HUES6 (cell line): ENCODE data around the gene SNX8.

Experiments used
- H3K27ac ChIP-seq: 2 replicates; pipeline ENCODE4 v1.7.0; 2013; ENCODE audit warnings: low read depth, mild to moderate bottlenecking, low read length, inconsistent platforms
- H3K27me3 ChIP-seq: 2 replicates; pipeline ENCODE4 v1.6.1; 2013; ENCODE audit warnings: low read length; ENCODE audit not compliant: control insufficient read depth, insufficient read depth
- H3K36me3 ChIP-seq: 2 replicates; pipeline ENCODE4 v1.6.1; 2013; ENCODE audit warnings: low read length; ENCODE audit not compliant: control insufficient read depth, insufficient read depth
- H3K4me1 ChIP-seq: 2 replicates; pipeline ENCODE4 v1.6.1; 2013; ENCODE audit warnings: low read length; ENCODE audit not compliant: control insufficient read depth, insufficient read depth
- H3K4me3 ChIP-seq: 2 replicates; pipeline ENCODE4 v1.5.1; 2013; ENCODE audit warnings: low read depth, low read length
- H3K9ac ChIP-seq: one replicate; pipeline ENCODE4 v1.6.1; 2013; ENCODE audit warnings: mild to moderate bottlenecking, low read length
- H3K9me3 ChIP-seq: 2 replicates; pipeline ENCODE4 v1.6.1; 2013; ENCODE audit warnings: low read depth, low read length; ENCODE audit not compliant: control insufficient read depth, insufficient read depth

Gene SNX8

GRCh38 chr7:2210551-2211258 is 103.5 kb downstream of the SNX8 start:
- Histone ChIP-seq H3K36me3 (peaks cover 80% of the 10 kb centered on the region), H3K4me3 (no peak overlapping the region)

GRCh38 chr7:2209961-2210323 is 104.3 kb downstream of the SNX8 start:
- H3K4me3 ChIP-seq = no peak overlapping the region
- H3K9ac ChIP-seq = no peak overlapping the region
- no peaks in the 10 kb centered on the region for H3K27me3 ChIP-seq
- H3K36me3 ChIP-seq = peaks cover 74% of the 10 kb centered on the region
- H3K4me1 ChIP-seq = no peaks in the 10 kb centered on the region
- no peak overlapping the region for H3K27ac ChIP-seq
- H3K9me3 ChIP-seq = no peaks in the 10 kb centered on the region

More at GRCh38 chr7:2210551-2211258, 103.5 kb downstream of the SNX8 start:
- Histone ChIP-seq H3K4me1 (no peaks in the 10 kb centered on the region), H3K9ac (no peak overlapping the region), H3K27me3 (no peaks in the 10 kb centered on the region), H3K27ac (no peak overlapping the region), H3K9me3 (no peaks in the 10 kb centered on the region)

- H3K4me1 ChIP-seq = no peaks in the 10 kb centered on the region
- no peak overlapping the region for H3K9ac ChIP-seq
- peaks cover 70% of the 10 kb centered on the region for H3K36me3 ChIP-seq
- no peaks in the 10 kb centered on the region for H3K9me3 ChIP-seq
- no peaks in the 10 kb centered on the region for H3K27me3 ChIP-seq
- no peak overlapping the region for H3K27ac ChIP-seq
- no peak overlapping the region for H3K4me3 ChIP-seq
These were observed 104.9 kb downstream of the SNX8 start for GRCh38 chr7:2209146-2209960.

- H3K27ac ChIP-seq = no peak overlapping the region
- H3K9ac ChIP-seq = no peak overlapping the region
- H3K4me1 ChIP-seq = no peaks in the 10 kb centered on the region
- H3K27me3 ChIP-seq = no peaks in the 10 kb centered on the region
- H3K9me3 ChIP-seq = no peaks in the 10 kb centered on the region
- no peak overlapping the region for H3K4me3 ChIP-seq
- H3K36me3 ChIP-seq = peaks cover 69% of the 10 kb centered on the region
These were observed 105.5 kb downstream of the SNX8 start for GRCh38 chr7:2208712-2209111.

- H3K4me3 ChIP-seq = no peak overlapping the region
- H3K9me3 ChIP-seq = no peaks in the 10 kb centered on the region
- H3K36me3 ChIP-seq = peaks cover 52% of the 10 kb centered on the region
- H3K27ac ChIP-seq = no peak overlapping the region
- H3K27me3 ChIP-seq = no peaks in the 10 kb centered on the region
- no peaks in the 10 kb centered on the region for H3K4me1 ChIP-seq
- H3K9ac ChIP-seq = no peak overlapping the region
These were observed 109.0 kb downstream of the SNX8 start for GRCh38 chr7:2205036-2205780.

GRCh38 chr7:2204446-2204845 is 109.8 kb downstream of the SNX8 start:
- Histone ChIP-seq H3K36me3 (peaks cover 54% of the 10 kb centered on the region), H3K9me3 (no peaks in the 10 kb centered on the region), H3K9ac (no peak overlapping the region), H3K4me3 (no peak overlapping the region), H3K27ac (no peak overlapping the region), H3K4me1 (no peaks in the 10 kb centered on the region), H3K27me3 (no peaks in the 10 kb centered on the region)

GRCh38 chr7:2203766-2204300 is 110.4 kb downstream of the SNX8 start:
- Histone ChIP-seq H3K27ac (no peak overlapping the region), H3K9ac (no peak overlapping the region), H3K9me3 (no peaks in the 10 kb centered on the region), H3K4me3 (no peak overlapping the region), H3K36me3 (peaks cover 59% of the 10 kb centered on the region), H3K4me1 (no peaks in the 10 kb centered on the region), H3K27me3 (no peaks in the 10 kb centered on the region)

- H3K36me3 ChIP-seq = peaks cover 57% of the 10 kb centered on the region
- H3K27me3 ChIP-seq = no peaks in the 10 kb centered on the region
- no peaks in the 10 kb centered on the region for H3K4me1 ChIP-seq
- H3K4me3 ChIP-seq = no peak overlapping the region
- H3K9ac ChIP-seq = no peak overlapping the region
- no peaks in the 10 kb centered on the region for H3K9me3 ChIP-seq
- H3K27ac ChIP-seq = no peak overlapping the region
These were observed 111.1 kb downstream of the SNX8 start for GRCh38 chr7:2202901-2203765.

- Histone ChIP-seq H3K4me1 (no peaks in the 10 kb centered on the region), H3K9ac (no peak overlapping the region), H3K4me3 (no peak overlapping the region), H3K27me3 (no peaks in the 10 kb centered on the region), H3K9me3 (no peaks in the 10 kb centered on the region), H3K27ac (no peak overlapping the region), H3K36me3 (peaks cover 53% of the 10 kb centered on the region)
These were observed 111.9 kb downstream of the SNX8 start for GRCh38 chr7:2202361-2202761.
